Measurements from ENCODE around the gene SLC13A2. TPM values are rescaled to one million over a fixed set of nuclear protein-coding genes. Genes with fewer than 3 reads are reported as not detected.
A peak's percentile ranks its signal among the peaks of the same experiment; 100 is the strongest.

SLC13A2 gene
- total and polyA plus RNA-seq, 11 donors = 0.03 TPM; not detected in 10

DNA sequence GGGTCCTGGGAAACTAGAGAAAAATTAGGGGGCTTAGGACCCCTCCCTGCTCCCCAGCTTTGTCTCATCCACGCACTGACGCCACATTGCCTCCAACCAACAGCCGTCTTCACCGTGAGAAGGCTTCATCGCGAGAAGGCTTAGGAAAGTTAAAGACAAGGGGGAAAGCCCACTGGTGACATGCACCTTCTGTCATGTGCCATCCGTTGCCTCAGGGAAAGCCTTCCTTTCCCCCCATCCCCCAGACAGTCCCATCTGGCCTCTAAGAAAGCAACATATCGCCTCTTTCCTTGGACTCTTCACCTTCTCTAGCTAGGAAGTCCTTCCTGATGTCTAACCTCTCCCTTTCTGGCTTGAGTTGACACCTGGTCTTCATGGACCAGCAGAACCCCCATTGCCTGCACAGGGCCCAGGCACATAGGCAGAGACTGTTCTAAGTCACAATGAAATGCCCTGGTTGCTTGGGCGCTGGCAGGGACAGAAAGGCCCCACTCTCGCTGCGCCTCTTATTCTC lies 34.8 kb downstream of the SLC13A2 start:
- ATAC-seq (no peak), DNase-seq (no peak)
- Histone ChIP-seq H3K27ac (no peak overlapping the region), H3K27me3 (peaks cover 0 to 50% (median 6%) of the 10 kb centered on the region in 9 donors), H3K36me3 (no peaks in the 10 kb centered on the region), H3K4me3 (no peak overlapping the region), H3K4me1 (no peaks in the 10 kb centered on the region), H3K9me3 (no peaks in the 10 kb centered on the region)
- intact Hi-C loops (cut with DNase I) = no loop called here
- TF ChIP-seq, protein P1, sequence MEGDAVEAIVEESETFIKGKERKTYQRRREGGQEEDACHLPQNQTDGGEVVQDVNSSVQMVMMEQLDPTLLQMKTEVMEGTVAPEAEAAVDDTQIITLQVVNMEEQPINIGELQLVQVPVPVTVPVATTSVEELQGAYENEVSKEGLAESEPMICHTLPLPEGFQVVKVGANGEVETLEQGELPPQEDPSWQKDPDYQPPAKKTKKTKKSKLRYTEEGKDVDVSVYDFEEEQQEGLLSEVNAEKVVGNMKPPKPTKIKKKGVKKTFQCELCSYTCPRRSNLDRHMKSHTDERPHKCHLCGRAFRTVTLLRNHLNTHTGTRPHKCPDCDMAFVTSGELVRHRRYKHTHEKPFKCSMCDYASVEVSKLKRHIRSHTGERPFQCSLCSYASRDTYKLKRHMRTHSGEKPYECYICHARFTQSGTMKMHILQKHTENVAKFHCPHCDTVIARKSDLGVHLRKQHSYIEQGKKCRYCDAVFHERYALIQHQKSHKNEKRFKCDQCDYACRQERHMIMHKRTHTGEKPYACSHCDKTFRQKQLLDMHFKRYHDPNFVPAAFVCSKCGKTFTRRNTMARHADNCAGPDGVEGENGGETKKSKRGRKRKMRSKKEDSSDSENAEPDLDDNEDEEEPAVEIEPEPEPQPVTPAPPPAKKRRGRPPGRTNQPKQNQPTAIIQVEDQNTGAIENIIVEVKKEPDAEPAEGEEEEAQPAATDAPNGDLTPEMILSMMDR (IDR thresholded peaks at IDR 0.05) = no peak
- TF ChIP-seq POLR2A (IDR thresholded peaks at IDR 0.05) = no peak
- WGBS, 4 donors = 57 to 67% (median 62%) methylated on average over 10 to 11 of the region's 11 CpGs

DNA sequence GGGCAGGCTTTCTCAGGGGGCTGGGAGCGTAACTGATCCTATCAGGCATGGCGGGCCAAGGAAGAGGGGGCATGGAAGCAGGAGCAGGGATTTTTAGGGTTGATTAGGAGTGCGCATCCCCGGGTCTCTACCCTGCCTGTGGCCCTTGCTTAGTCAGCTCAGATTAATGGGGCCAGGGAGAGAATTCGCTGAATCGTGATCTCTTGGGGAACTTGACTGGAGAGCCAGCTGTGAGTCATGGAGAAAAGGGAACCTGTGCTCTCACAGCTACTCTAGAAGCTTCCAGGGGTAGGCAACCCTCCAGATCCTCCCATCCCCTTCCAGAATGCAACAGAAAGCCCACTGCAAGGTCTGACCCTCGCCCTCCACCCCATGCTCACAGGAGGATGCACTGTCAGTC lies 36.3 kb downstream of the SLC13A2 start:
- no peaks in the 10 kb centered on the region for H3K4me1 ChIP-seq
- H3K4me3 ChIP-seq = no peak overlapping the region
- no peak overlapping the region for H3K27ac ChIP-seq
- no peaks in the 10 kb centered on the region for H3K9me3 ChIP-seq
- ATAC-seq = peak in 2 of 4 donors; percentile 18 to 43
- no peaks in the 10 kb centered on the region for H3K36me3 ChIP-seq
- TF ChIP-seq, protein P1 (IDR thresholded peaks at IDR 0.05) = no peak
- no peak for TF ChIP-seq POLR2A (IDR thresholded peaks at IDR 0.05)
- intact Hi-C loops (cut with DNase I) = no loop called here
- WGBS, 4 donors = 71 to 80% (median 76%) methylated on average over 7 of the region's 7 CpGs
- peaks cover 0 to 60% (median 16%) of the 10 kb centered on the region in 9 donors for H3K27me3 ChIP-seq
- no peak for DNase-seq

DNA sequence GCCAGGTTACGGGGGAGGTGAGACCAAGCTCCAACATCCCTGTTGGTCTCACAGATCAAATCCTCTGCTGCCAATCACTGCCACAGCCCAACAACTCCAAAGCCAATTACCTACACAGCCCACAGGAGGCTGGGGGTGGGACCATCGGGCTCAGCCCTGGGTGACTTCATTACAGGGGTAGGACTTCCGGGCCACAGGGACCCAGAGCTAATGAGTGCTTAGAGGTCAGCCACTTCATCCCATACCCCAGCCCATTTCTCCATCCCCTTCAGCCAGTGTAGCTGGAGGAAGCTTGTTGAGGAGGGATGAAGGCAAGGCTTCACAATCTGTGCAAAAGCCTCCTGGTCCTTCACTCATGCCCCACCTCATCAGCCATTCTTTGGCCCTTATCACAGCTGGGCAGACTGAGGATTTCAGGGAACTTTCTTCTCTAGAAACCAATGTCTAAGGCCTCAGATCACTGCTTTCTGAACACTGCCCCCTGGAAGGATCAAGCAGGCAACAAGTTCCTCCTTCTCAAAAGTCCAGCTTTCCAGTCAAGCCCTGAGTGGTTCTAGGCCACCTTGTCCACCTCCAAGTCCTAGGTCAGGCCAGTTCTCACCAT lies 38.5 kb downstream of the SLC13A2 start:
- no peaks in the 10 kb centered on the region for H3K36me3 ChIP-seq
- 64 to 75% (median 71%) methylated on average over 3 of the region's 3 CpGs for WGBS, 4 donors
- ATAC-seq (no peak), DNase-seq (no peak)
- H3K27ac ChIP-seq = no peak overlapping the region
- no peaks in the 10 kb centered on the region for H3K4me1 ChIP-seq
- H3K27me3 ChIP-seq = peaks cover 0 to 55% (median 16%) of the 10 kb centered on the region in 9 donors
- intact Hi-C loops (cut with DNase I) = no loop called here
- H3K4me3 ChIP-seq = no peak overlapping the region
- TF ChIP-seq, protein P1 (IDR thresholded peaks at IDR 0.05) = no peak
- TF ChIP-seq POLR2A (IDR thresholded peaks at IDR 0.05) = no peak
- no peaks in the 10 kb centered on the region for H3K9me3 ChIP-seq

DNA sequence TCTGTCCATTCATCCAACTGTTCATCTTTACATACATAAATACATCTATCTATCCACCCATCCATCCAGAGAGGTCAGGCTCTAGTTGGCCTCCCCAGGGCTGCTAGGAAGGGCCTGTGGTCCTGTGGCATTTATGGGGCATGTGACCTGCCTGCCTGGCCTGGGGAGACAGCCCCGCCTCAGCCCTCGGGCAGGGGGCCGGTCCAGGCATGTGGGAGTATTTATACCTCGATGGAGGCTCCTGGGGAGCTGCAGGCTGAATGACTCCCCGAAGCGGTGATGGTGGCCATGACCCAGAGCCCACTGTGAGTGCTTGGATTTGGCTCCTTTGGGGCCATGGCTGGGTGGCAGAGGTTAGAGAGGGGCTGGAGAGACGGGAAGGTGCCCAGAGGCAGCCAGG lies 40.0 kb downstream of the SLC13A2 start:
- Histone ChIP-seq H3K27ac (no peak overlapping the region), H3K27me3 (peaks cover 0 to 43% (median 16%) of the 10 kb centered on the region in 9 donors), H3K36me3 (no peaks in the 10 kb centered on the region), H3K4me1 (no peaks in the 10 kb centered on the region), H3K9me3 (no peaks in the 10 kb centered on the region), H3K4me3 (no peak overlapping the region)
- DNase-seq = no peak
- no peak for ATAC-seq
- 59 to 68% (median 65%) methylated on average over 6 to 7 of the region's 7 CpGs for WGBS, 4 donors
- intact Hi-C loops (cut with DNase I) = no loop called here
- TF ChIP-seq, protein P1 (IDR thresholded peaks at IDR 0.05) = no peak
- TF ChIP-seq POLR2A (IDR thresholded peaks at IDR 0.05) = no peak

All from heart left ventricle (tissue), 16 donors.